Measurements from ENCODE around the gene BPIFB6.

BPIFB6 gene

GRCh38 chr20:33016581-33017109 is 14.8 kb upstream of the BPIFB6 start:
- DNase-seq (ENCODE audit: low read depth): no peak

- DNase-seq (ENCODE audit: low read depth): no peak
Observed at GRCh38 chr20:33017542-33017941, 13.9 kb upstream of the BPIFB6 start.

GRCh38 chr20:33018169-33018931 is 13.1 kb upstream of the BPIFB6 start:
- DNase-seq (ENCODE audit: low read depth): no peak

- no peak for DNase-seq (ENCODE audit: low read depth)
Observed at GRCh38 chr20:33019465-33020277, 11.8 kb upstream of the BPIFB6 start.

GRCh38 chr20:33020278-33021161 is 10.9 kb upstream of the BPIFB6 start:
- DNase-seq (ENCODE audit: low read depth): no peak

GRCh38 chr20:33021879-33022278 is 9.6 kb upstream of the BPIFB6 start:
- no peak for DNase-seq (ENCODE audit: low read depth)

- DNase-seq (ENCODE audit: low read depth): no peak
Observed at GRCh38 chr20:33022289-33022688, 9.2 kb upstream of the BPIFB6 start.

- no peak for DNase-seq (ENCODE audit: low read depth)
Observed at GRCh38 chr20:33022694-33023438, 8.6 kb upstream of the BPIFB6 start.

- DNase-seq (ENCODE audit: low read depth): no peak
Observed at GRCh38 chr20:33023439-33024242, 7.8 kb upstream of the BPIFB6 start.

GRCh38 chr20:33024243-33024560 is 7.2 kb upstream of the BPIFB6 start:
- DNase-seq (ENCODE audit: low read depth): no peak

GRCh38 chr20:33024609-33025317 is 6.7 kb upstream of the BPIFB6 start:
- no peak for DNase-seq (ENCODE audit: low read depth)

GRCh38 chr20:33025318-33025876 is 6.1 kb upstream of the BPIFB6 start:
- no peak for DNase-seq (ENCODE audit: low read depth)

- no peak for DNase-seq (ENCODE audit: low read depth)
Observed at GRCh38 chr20:33026072-33026778, 5.2 kb upstream of the BPIFB6 start.

GRCh38 chr20:33026779-33027759 is 4.4 kb upstream of the BPIFB6 start:
- no peak for DNase-seq (ENCODE audit: low read depth)

- no peak for DNase-seq (ENCODE audit: low read depth)
Observed at GRCh38 chr20:33027769-33028751, 3.4 kb upstream of the BPIFB6 start.

GRCh38 chr20:33028875-33029274 is 2.6 kb upstream of the BPIFB6 start:
- no peak for DNase-seq (ENCODE audit: low read depth)

- DNase-seq (ENCODE audit: low read depth): no peak
Observed at GRCh38 chr20:33030076-33030475, 1.4 kb upstream of the BPIFB6 start.
